ENCODE measurements around the gene ROR1. TPM values are rescaled to one million over a fixed set of nuclear protein-coding genes. Genes with fewer than 3 reads are reported as not detected.

The ROR1 gene
- total RNA-seq, 1 experiment from 2014 or later, result 2.7 TPM

DNA sequence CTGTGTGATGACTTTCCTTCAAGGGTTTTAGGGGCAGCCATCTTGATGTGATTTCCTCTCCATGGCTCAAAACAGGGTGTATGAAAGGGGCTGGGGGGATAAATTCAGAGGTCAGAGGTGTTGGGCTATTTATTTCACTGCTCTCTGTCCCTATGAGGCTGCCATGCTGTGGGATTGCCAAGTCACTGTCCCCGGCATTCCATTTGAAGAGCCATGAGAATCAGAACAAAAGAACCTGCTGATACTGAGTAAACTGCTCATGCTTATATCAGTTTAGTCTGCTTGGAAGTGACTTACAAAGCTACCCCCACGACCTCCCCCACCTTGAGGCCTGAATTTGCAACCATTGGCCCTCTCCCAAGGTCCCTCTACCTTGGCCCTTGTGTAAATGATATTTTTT, 357.3 kb downstream of the ROR1 start:
- Histone ChIP-seq H4K20me1 (ENCODE audit: insufficient read depth) (no peaks in the 10 kb centered on the region), H3K27me3 (ENCODE audit: insufficient read depth, low read length) (no peaks in the 10 kb centered on the region), H3K36me3 (ENCODE audit: control insufficient read depth in 1 of 2, insufficient read depth in 2 of 2, low read length in 2 of 2) (no peaks in the 10 kb centered on the region), H3K4me3 (replicated peaks in 1 of 2; ENCODE audit: low read depth in 1 of 2, low read length in 2 of 2) (no peak overlapping the region), H3K9me3 (ENCODE audit: control insufficient read depth in 1 of 2, insufficient read depth in 1 of 2, low read depth in 1 of 2, low read length in 2 of 2) (no peaks in the 10 kb centered on the region), H3K4me2 (ENCODE audit: low read length) (no peak overlapping the region), H3K4me1 (ENCODE audit: control insufficient read depth in 1 of 2, insufficient read depth in 2 of 2, low read length in 2 of 2) (peaks cover 0 to 12% of the 10 kb centered on the region in 2 experiments; a peak in 2 of 4 replicates), H3K27ac (ENCODE audit: low read depth, low read length) (no peak overlapping the region), H3K9ac (ENCODE audit: low read length) (no peak overlapping the region), H3K9me2 (ENCODE audit: insufficient read depth) (no peaks in the 10 kb centered on the region), H2AFZ (ENCODE audit: low read depth, low read length, poor library complexity, severe bottlenecking) (no peak overlapping the region), H3K79me2 (ENCODE audit: insufficient read depth, low read length) (no peaks in the 10 kb centered on the region)
- BruUV-seq (replicated peaks), result no TSS peak
- CTCF ChIA-PET, result no interaction called here
- DNase-seq (ENCODE audit: low read depth, low spot score) (no peak), ATAC-seq (no peak)
- RAD21 ChIA-PET (ENCODE audit: low non-redundant PET in 1 of 2, low total read pairs in 2 of 2, uncharacterized antibody in 2 of 2, unreplicated experiment in 2 of 2), result no interaction called here
- TF ChIP-seq CEBPB (IDR thresholded peaks at IDR 0.05; ENCODE audit: low read depth), result no peak
- TF ChIP-seq, protein P1, sequence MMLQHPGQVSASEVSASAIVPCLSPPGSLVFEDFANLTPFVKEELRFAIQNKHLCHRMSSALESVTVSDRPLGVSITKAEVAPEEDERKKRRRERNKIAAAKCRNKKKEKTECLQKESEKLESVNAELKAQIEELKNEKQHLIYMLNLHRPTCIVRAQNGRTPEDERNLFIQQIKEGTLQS (IDR thresholded peaks at IDR 0.05), result no peak
- no peak for TF ChIP-seq JUND (IDR thresholded peaks at IDR 0.05)
- no peak for TF ChIP-seq MAX (IDR thresholded peaks at IDR 0.05)
- no peak for TF ChIP-seq SIN3A (IDR thresholded peaks at IDR 0.05; ENCODE audit: low read depth)
- TF ChIP-seq SRF (IDR thresholded peaks at IDR 0.05; ENCODE audit: low read depth), result no peak
- TF ChIP-seq ZNF274 (IDR thresholded peaks at IDR 0.05; ENCODE audit: low read depth, low read length), result no peak
- no peak for TF ChIP-seq TCF7L2 (IDR thresholded peaks at IDR 0.05; ENCODE audit: borderline replicate concordance, extremely low read depth, insufficient read depth, insufficient read length)
- TF ChIP-seq POLR2AphosphoS5 (IDR thresholded peaks at IDR 0.05; ENCODE audit: low read depth, low read length), result no peak
- TF ChIP-seq YY1 (IDR thresholded peaks at IDR 0.05; ENCODE audit: extremely low read depth, insufficient replicate concordance, low read depth, low read length), result no peak
- TF ChIP-seq, protein P2, sequence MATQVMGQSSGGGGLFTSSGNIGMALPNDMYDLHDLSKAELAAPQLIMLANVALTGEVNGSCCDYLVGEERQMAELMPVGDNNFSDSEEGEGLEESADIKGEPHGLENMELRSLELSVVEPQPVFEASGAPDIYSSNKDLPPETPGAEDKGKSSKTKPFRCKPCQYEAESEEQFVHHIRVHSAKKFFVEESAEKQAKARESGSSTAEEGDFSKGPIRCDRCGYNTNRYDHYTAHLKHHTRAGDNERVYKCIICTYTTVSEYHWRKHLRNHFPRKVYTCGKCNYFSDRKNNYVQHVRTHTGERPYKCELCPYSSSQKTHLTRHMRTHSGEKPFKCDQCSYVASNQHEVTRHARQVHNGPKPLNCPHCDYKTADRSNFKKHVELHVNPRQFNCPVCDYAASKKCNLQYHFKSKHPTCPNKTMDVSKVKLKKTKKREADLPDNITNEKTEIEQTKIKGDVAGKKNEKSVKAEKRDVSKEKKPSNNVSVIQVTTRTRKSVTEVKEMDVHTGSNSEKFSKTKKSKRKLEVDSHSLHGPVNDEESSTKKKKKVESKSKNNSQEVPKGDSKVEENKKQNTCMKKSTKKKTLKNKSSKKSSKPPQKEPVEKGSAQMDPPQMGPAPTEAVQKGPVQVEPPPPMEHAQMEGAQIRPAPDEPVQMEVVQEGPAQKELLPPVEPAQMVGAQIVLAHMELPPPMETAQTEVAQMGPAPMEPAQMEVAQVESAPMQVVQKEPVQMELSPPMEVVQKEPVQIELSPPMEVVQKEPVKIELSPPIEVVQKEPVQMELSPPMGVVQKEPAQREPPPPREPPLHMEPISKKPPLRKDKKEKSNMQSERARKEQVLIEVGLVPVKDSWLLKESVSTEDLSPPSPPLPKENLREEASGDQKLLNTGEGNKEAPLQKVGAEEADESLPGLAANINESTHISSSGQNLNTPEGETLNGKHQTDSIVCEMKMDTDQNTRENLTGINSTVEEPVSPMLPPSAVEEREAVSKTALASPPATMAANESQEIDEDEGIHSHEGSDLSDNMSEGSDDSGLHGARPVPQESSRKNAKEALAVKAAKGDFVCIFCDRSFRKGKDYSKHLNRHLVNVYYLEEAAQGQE (IDR thresholded peaks at IDR 0.05; ENCODE audit: low read depth), result no peak
- POLR2A ChIA-PET, result no interaction called here
- intact Hi-C loops (cut with micrococcal nuclease), result no loop called here

All from HCT116 (cell line).